HL-60 (cell line): Measurements from ENCODE around the gene ZNF804A.

Experiments used
- GABPA ChIP-seq: IDR thresholded peaks from 2 replicates; pipeline ENCODE4 v1.6.1; 2012; ENCODE audit warnings: low read depth
- POLR2AphosphoS5 ChIP-seq: IDR thresholded peaks from 2 replicates; pipeline ENCODE4 v1.6.1; 2012; ENCODE audit warnings: low read depth
- TF ChIP-seq, protein P1 (sequence below): IDR thresholded peaks from one replicate; pipeline ENCODE4 v1.5.1; 2011; ENCODE audit warnings: low read length, control low read depth, inconsistent platforms; ENCODE audit not compliant: insufficient read depth
- TF ChIP-seq, protein P2 (sequence below): IDR thresholded peaks from 2 replicates; pipeline ENCODE4 v1.6.1; 2012; ENCODE audit warnings: low read depth; ENCODE audit not compliant: insufficient replicate concordance

DNA sequence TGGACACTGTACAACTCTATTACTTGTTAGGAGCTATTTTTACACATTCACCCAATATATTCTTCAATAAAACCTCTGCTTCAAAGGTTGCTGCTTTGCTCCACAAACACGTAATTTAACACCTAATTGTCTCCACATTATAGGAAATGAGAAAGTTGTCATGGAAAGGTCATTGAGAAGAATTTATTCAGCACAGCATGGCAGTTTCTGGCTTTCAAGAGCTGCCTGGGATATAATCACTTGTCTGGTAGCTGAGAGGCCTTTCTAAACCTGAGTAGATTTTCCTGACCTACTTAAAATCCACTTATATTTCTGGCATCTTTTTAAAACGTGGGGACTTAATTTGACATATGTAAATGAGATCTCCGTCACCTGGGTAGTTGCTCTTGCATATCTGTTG, 216.1 kb downstream of the ZNF804A start:
- TF ChIP-seq, protein P1, sequence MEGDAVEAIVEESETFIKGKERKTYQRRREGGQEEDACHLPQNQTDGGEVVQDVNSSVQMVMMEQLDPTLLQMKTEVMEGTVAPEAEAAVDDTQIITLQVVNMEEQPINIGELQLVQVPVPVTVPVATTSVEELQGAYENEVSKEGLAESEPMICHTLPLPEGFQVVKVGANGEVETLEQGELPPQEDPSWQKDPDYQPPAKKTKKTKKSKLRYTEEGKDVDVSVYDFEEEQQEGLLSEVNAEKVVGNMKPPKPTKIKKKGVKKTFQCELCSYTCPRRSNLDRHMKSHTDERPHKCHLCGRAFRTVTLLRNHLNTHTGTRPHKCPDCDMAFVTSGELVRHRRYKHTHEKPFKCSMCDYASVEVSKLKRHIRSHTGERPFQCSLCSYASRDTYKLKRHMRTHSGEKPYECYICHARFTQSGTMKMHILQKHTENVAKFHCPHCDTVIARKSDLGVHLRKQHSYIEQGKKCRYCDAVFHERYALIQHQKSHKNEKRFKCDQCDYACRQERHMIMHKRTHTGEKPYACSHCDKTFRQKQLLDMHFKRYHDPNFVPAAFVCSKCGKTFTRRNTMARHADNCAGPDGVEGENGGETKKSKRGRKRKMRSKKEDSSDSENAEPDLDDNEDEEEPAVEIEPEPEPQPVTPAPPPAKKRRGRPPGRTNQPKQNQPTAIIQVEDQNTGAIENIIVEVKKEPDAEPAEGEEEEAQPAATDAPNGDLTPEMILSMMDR, result no peak
- TF ChIP-seq POLR2AphosphoS5 (no peak), GABPA (no peak)
- TF ChIP-seq, protein P2, sequence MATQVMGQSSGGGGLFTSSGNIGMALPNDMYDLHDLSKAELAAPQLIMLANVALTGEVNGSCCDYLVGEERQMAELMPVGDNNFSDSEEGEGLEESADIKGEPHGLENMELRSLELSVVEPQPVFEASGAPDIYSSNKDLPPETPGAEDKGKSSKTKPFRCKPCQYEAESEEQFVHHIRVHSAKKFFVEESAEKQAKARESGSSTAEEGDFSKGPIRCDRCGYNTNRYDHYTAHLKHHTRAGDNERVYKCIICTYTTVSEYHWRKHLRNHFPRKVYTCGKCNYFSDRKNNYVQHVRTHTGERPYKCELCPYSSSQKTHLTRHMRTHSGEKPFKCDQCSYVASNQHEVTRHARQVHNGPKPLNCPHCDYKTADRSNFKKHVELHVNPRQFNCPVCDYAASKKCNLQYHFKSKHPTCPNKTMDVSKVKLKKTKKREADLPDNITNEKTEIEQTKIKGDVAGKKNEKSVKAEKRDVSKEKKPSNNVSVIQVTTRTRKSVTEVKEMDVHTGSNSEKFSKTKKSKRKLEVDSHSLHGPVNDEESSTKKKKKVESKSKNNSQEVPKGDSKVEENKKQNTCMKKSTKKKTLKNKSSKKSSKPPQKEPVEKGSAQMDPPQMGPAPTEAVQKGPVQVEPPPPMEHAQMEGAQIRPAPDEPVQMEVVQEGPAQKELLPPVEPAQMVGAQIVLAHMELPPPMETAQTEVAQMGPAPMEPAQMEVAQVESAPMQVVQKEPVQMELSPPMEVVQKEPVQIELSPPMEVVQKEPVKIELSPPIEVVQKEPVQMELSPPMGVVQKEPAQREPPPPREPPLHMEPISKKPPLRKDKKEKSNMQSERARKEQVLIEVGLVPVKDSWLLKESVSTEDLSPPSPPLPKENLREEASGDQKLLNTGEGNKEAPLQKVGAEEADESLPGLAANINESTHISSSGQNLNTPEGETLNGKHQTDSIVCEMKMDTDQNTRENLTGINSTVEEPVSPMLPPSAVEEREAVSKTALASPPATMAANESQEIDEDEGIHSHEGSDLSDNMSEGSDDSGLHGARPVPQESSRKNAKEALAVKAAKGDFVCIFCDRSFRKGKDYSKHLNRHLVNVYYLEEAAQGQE, result no peak
